HepG2 (cell line): ENCODE results near the gene RDH12. TPM values are rescaled to one million over a fixed set of nuclear protein-coding genes. Genes with fewer than 3 reads are reported as not detected.

Experiments
- ATAC-seq: fragments of 200-7000 bp; cut with Tn5 transposase; 3 replicates; pipeline ENCODE4 v1.9.1; 2020; ENCODE audit warnings: mild to moderate bottlenecking, moderate library complexity
- BruUV-seq: library from RNA; stranded (reverse); fragments of 400-500 nt; replicated peaks from 2 replicates; lab custom pipeline; 2021; lab: Mats Ljungman, UMichigan
- CTCF ChIA-PET: fragments of 300-600 bp; formaldehyde crosslinking; extraction: SDS; loops from one replicate; lab custom pipeline; 2021; ENCODE audit warnings: low total read pairs, inconsistent platforms, low intra/inter-chr PET ratio; lab: Yijun Ruan, JAX
- POLR2A ChIA-PET: fragments of 350-600 bp; sonication (Branson Sonifier 250); formaldehyde crosslinking; loops from one replicate; lab custom pipeline; 2020; ENCODE audit warnings: antibody characterized with exemption, inconsistent platforms; lab: Yijun Ruan, JAX
- DNase-seq: peaks from one replicate; pipeline ENCODE4 v3.0.0-alpha.2; 2015; ENCODE audit warnings: low spot score
- FAIRE-seq: peaks from 3 replicates; lab custom pipeline; 2011; peaks lifted over from hg19 to GRCh38; lab: Jason Lieb, UNC
- H2AFZ ChIP-seq: one replicate; pipeline ENCODE4 v1.6.1; 2011; ENCODE audit warnings: low read length, inconsistent platforms
- H3K27ac ChIP-seq: fragments of 300-600 bp; 3 replicates; pipeline ENCODE4 v1.8.0; 2011; ENCODE audit warnings: mixed run types, mild to moderate bottlenecking, mixed read lengths, low read length, inconsistent platforms; ENCODE audit not compliant: insufficient read depth; ENCODE audit errors: extremely low read length
- H3K27me3 ChIP-seq, 2 experiments: fragments of 200-600 bp in 1 of 2; 2 replicates in 1 of 2; 3 replicates in 1 of 2; pipeline versions ENCODE4 v1.6.0 to v1.8.0; 2011; ENCODE audit warnings: low read length in 2 of 2, mild to moderate bottlenecking in 2 of 2, moderate library complexity in 2 of 2, inconsistent platforms in 1 of 2; ENCODE audit not compliant: insufficient read depth in 2 of 2, control insufficient read depth in 1 of 2
- H3K36me3 ChIP-seq, 2 experiments: fragments of 200-600 bp in 1 of 2; replicated peaks in 1 of 2; 2 replicates in 1 of 2; 3 replicates in 1 of 2; pipeline versions ENCODE4 v1.5.1 to v1.8.0; 2011; ENCODE audit warnings: low read length in 2 of 2, inconsistent platforms in 1 of 2; ENCODE audit not compliant: insufficient read depth in 2 of 2, control insufficient read depth in 1 of 2
- H3K4me1 ChIP-seq: 2 replicates; pipeline ENCODE4 v1.5.1; 2012; ENCODE audit warnings: low read length, inconsistent platforms; ENCODE audit not compliant: insufficient read depth
- H3K4me2 ChIP-seq: 2 replicates; pipeline ENCODE4 v1.6.0; 2011; ENCODE audit warnings: low read depth, low read length, inconsistent platforms
- H3K4me3 ChIP-seq, 3 experiments: fragments of 200-600 bp in 1 of 3; sonication (generic), shearing (Covaris generic) in 1 of 3; replicated peaks in 1 of 3; 2 replicates each; pipeline ENCODE4 v1.5.1; 2011 to 2016; ENCODE audit warnings: low read length in 3 of 3, inconsistent platforms in 2 of 3, low read depth in 2 of 3, mild to moderate bottlenecking in 2 of 3, control low read depth in 1 of 3, mixed read lengths in 1 of 3; ENCODE audit not compliant: insufficient read depth in 1 of 3
- H3K79me2 ChIP-seq: one replicate; pipeline ENCODE4 v1.6.1; 2011; ENCODE audit warnings: low read length, inconsistent platforms; ENCODE audit not compliant: insufficient read depth
- H3K9ac ChIP-seq: 2 replicates; pipeline ENCODE4 v1.6.0; 2011; ENCODE audit warnings: mild to moderate bottlenecking, low read depth, low read length, inconsistent platforms; ENCODE audit not compliant: insufficient read depth
- H3K9me3 ChIP-seq: 2 replicates; pipeline ENCODE4 v1.5.1; 2012; ENCODE audit warnings: mild to moderate bottlenecking, low read length
- H4K20me1 ChIP-seq: 2 replicates; pipeline ENCODE4 v1.6.0; 2011; ENCODE audit warnings: inconsistent platforms, mild to moderate bottlenecking, low read length, moderate library complexity; ENCODE audit not compliant: insufficient read depth
- CERS6 ChIP-seq: sonication (generic); formaldehyde crosslinking; IDR thresholded peaks from 2 replicates; pipeline ENCODE4 v1.5.0; 2020; ENCODE audit warnings: missing genetic modification reagents
- RBAK ChIP-seq: sonication (generic); formaldehyde crosslinking; IDR thresholded peaks from 2 replicates; pipeline ENCODE4 v1.5.1; 2020; ENCODE audit warnings: mild to moderate bottlenecking, missing genetic modification reagents
- SMC3 ChIP-seq: IDR thresholded peaks from 2 replicates; pipeline ENCODE4 v1.6.1; 2011; ENCODE audit warnings: low read length, improper control_type of control experiment
- STAG1 ChIP-seq: sonication (generic); formaldehyde crosslinking; IDR thresholded peaks from 2 replicates; pipeline ENCODE4 v1.4.0; 2020; ENCODE audit warnings: missing genetic modification reagents
- WGBS: methylation state at CpG from one replicate; pipeline ENCODE4 v1.1.6; 2017; ENCODE audit warnings: low lambda C conversion rate; 5-methylcytosine and 5-hydroxymethylcytosine counted together
- in situ Hi-C: cut with HindIII; loops from 2 replicates; pipeline ENCODE4 v1.10.0; 2017; ENCODE audit warnings: low pct_unique_long_range_greater_than_20kb; ENCODE audit not compliant: extremely low pct_ligation_motif_present
- intact Hi-C: fragments of 100-400 bp; cut with micrococcal nuclease; formaldehyde crosslinking; loops from one replicate; pipeline ENCODE4 v1.10.0; 2022; ENCODE audit not compliant: unreplicated experiment
- polyA plus RNA-seq, 8 experiments: library from polyadenylated mRNA; depleted of rRNA in 3 of 8; stranded (reverse) in 7 of 8; unstranded in 1 of 8; fragments of >200 nt; fragmentation: Illumina TruSeq in 4 of 8; extraction: Trizol in 4 of 8; gene quantifications; 2 replicates each; pipeline versions ENCODE4 v1.2.1 to v1.2.3, GENCODE V29; 2011 to 2016; ENCODE audit warnings: low read depth in 4 of 8, missing spikeins in 1 of 8, mixed read lengths in 1 of 8; ENCODE audit not compliant: insufficient read depth in 1 of 8
- total RNA-seq, 5 experiments: library from RNA; depleted of rRNA; stranded (reverse); fragments of >200 nt; fragmentation: Illumina TruSeq; extraction: Trizol; gene quantifications; 2 replicates each; pipeline ENCODE4 v1.2.3, GENCODE V29; 2016; ENCODE audit warnings: low read depth in 1 of 5
- TF ChIP-seq, protein P1 (sequence below): sonication (generic); formaldehyde crosslinking; IDR thresholded peaks from 2 replicates; pipeline ENCODE4 v1.5.0; 2020; ENCODE audit warnings: mild to moderate bottlenecking, missing genetic modification reagents, moderate library complexity

Gene RDH12
- total and polyA plus RNA-seq, 2 of the 13 experiments (the other 11 are each of a cell fraction or from before 2014, with no cell fraction given), result 1.6 to 2.1 TPM

DNA sequence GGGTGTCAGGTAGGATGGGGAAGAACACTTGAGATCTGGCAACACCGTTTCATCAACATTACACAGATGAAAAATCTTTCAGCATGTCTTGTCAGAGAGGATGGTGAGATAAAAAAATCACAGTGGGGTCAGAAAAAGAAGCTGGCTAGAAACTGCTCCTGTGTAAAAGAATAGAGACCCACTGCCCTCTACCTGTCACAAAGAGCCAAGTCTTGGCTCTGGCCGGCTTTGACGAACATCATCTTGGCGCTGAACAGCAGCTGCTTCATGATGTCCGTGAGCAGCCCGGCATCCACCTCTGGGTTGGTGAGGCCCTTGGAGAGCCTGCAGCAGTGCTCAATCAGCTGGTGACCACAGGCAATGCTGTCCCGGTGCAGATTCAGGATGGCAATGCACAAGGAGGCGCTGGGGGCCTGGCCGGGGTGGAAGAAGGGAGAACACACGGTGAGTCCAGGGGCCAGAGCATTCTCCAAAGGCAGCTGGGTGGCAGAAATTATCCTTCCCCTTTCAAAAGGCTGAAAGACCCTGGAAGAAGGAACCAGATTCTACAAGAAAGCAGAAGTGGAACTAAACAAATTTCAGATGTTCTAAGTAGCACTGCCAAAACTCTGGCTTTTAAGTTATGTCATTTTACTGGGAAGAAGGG lies 64.5 kb downstream of the RDH12 start:
- ChIA-PET CTCF (no interaction called here), POLR2A (no interaction called here)
- ATAC-seq, result peak; percentile 39; the same call in 2 of the 3 replicates
- H3K79me2 ChIP-seq, result no peaks in the 10 kb centered on the region
- intact Hi-C loops (loop anchor here (10.0 kb wide), 1 partner anchor 61 kb away; the partner anchor contains the start of gene RDH12), in situ Hi-C loops (no loop called here)
- H3K36me3 ChIP-seq, result peaks cover 13 to 56% of the 10 kb centered on the region in 2 experiments; a peak in 4 of 5 replicates
- no peak overlapping the region for H3K4me3 ChIP-seq
- no peaks in the 10 kb centered on the region for H3K27me3 ChIP-seq
- no peak overlapping the region for H3K4me2 ChIP-seq
- H4K20me1 ChIP-seq, result no peaks in the 10 kb centered on the region
- no TSS peak for BruUV-seq
- H3K27ac ChIP-seq, result no peak overlapping the region
- no peak overlapping the region for H2AFZ ChIP-seq
- no peaks in the 10 kb centered on the region for H3K9me3 ChIP-seq
- no peak for DNase-seq
- H3K4me1 ChIP-seq, result peaks cover 18% of the 10 kb centered on the region
- FAIRE-seq, result no peak
- 96% methylated on average over 6 of the region's 10 CpGs for WGBS
- no peak overlapping the region for H3K9ac ChIP-seq
- TF ChIP-seq SMC3, result peak; percentile 15; the same call in 1 of the 2 replicates
- TF ChIP-seq RBAK (CRISPR knock-in tag), result no peak
- no peak for TF ChIP-seq CERS6 (CRISPR knock-in tag)
- TF ChIP-seq, protein P1, sequence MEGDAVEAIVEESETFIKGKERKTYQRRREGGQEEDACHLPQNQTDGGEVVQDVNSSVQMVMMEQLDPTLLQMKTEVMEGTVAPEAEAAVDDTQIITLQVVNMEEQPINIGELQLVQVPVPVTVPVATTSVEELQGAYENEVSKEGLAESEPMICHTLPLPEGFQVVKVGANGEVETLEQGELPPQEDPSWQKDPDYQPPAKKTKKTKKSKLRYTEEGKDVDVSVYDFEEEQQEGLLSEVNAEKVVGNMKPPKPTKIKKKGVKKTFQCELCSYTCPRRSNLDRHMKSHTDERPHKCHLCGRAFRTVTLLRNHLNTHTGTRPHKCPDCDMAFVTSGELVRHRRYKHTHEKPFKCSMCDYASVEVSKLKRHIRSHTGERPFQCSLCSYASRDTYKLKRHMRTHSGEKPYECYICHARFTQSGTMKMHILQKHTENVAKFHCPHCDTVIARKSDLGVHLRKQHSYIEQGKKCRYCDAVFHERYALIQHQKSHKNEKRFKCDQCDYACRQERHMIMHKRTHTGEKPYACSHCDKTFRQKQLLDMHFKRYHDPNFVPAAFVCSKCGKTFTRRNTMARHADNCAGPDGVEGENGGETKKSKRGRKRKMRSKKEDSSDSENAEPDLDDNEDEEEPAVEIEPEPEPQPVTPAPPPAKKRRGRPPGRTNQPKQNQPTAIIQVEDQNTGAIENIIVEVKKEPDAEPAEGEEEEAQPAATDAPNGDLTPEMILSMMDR (CRISPR knock-in tag), result peak; percentile 43
- peak; percentile 47; the same call in 1 of the 2 replicates for TF ChIP-seq STAG1 (CRISPR knock-in tag)
